GM10266 (cell line): ENCODE measurements around the gene RAB1B.

Experiments used
- DNase-seq: peaks from one replicate; pipeline ENCODE4 v3.0.0; 2012; ENCODE audit errors: extremely low spot score
- TF ChIP-seq, protein P1 (sequence below): IDR thresholded peaks from 2 replicates; pipeline ENCODE4 v1.5.1; 2012; ENCODE audit warnings: mild to moderate bottlenecking, low read depth; ENCODE audit not compliant: control insufficient read depth, insufficient read depth; ENCODE audit errors: missing control alignments

The RAB1B gene

DNA sequence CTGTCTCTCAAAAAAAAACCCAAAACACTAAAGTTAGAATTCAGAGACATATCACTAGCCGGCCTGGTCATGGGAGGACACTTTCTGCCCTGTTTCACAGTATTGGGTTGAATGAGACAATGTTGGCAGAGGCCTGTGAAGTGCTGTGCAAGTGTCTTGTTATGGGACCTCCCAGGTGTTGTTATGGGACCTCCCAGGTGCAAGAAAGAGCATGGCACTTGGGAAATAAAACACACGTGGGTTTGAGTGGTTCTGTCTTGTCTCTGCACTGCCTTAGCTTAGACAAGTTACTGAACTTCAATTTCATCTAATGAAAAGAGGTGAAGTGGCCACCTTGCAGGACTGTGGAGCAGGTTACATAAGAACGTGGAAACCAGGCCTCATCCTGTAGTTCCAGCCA is 28.9 kb upstream of the RAB1B start:
- no peak for DNase-seq

DNA sequence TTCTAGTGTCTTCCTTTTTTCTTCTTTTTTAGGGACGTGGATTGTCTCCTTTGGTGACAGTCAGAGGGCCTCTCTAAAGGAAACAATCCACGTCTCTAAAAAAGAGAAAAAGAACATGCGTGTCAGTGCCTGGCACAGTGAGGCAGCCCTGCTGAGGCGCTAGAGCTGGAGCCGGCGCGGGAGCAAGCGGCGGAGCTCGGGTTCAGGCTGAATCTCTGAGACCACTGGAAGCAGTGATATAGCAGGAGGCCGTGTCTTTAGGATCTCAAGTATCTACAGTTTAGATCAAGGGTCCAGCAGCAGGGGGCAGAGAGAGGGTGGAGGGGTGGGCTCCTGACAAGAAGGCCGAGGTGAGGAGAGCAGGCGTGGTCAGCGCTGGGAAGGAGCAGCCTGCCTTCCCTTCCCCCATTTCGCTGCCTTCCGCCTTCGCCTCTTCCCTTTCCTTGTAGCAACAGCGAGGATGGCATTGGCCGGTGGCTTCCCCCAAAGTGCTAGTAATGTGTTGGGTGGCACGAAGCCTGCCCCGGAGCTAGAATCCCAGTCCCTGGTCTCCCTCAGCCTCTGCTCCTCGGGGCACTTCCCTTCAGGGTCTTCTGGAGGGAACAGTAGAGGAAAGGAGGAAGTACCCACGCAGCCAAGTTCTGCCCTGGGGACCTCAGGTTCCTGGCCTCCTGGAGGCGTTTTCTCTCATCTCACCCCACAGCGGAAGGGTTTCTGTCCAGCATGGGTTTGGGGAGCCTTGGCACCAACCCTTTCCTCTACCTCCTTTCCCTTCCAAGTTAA is 28.2 kb upstream of the RAB1B start:
- no peak for DNase-seq
- TF ChIP-seq, protein P1, sequence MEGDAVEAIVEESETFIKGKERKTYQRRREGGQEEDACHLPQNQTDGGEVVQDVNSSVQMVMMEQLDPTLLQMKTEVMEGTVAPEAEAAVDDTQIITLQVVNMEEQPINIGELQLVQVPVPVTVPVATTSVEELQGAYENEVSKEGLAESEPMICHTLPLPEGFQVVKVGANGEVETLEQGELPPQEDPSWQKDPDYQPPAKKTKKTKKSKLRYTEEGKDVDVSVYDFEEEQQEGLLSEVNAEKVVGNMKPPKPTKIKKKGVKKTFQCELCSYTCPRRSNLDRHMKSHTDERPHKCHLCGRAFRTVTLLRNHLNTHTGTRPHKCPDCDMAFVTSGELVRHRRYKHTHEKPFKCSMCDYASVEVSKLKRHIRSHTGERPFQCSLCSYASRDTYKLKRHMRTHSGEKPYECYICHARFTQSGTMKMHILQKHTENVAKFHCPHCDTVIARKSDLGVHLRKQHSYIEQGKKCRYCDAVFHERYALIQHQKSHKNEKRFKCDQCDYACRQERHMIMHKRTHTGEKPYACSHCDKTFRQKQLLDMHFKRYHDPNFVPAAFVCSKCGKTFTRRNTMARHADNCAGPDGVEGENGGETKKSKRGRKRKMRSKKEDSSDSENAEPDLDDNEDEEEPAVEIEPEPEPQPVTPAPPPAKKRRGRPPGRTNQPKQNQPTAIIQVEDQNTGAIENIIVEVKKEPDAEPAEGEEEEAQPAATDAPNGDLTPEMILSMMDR, result no peak

More for the DNA sequence above, 28.9 kb upstream of the RAB1B start:
- TF ChIP-seq, protein P1, result no peak

DNA sequence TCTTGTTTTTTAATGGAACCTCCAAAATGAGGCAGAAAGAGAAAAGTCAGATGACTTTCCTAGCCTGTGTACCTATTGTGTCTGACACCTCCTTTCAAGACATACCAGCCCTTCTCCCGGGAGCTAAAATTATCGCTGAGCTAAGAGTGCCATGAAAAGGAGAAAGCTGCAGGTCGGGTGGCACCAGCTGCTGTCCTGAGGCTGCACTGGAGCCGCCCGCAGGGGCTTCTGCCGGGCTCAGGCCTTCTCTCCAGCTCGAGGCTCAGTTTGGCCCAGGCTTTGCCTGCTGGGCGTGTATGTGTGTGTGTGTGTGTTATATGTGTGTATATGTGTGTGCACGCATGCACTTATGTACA is 27.7 kb upstream of the RAB1B start:
- TF ChIP-seq, protein P1, result no peak
- no peak for DNase-seq

DNA sequence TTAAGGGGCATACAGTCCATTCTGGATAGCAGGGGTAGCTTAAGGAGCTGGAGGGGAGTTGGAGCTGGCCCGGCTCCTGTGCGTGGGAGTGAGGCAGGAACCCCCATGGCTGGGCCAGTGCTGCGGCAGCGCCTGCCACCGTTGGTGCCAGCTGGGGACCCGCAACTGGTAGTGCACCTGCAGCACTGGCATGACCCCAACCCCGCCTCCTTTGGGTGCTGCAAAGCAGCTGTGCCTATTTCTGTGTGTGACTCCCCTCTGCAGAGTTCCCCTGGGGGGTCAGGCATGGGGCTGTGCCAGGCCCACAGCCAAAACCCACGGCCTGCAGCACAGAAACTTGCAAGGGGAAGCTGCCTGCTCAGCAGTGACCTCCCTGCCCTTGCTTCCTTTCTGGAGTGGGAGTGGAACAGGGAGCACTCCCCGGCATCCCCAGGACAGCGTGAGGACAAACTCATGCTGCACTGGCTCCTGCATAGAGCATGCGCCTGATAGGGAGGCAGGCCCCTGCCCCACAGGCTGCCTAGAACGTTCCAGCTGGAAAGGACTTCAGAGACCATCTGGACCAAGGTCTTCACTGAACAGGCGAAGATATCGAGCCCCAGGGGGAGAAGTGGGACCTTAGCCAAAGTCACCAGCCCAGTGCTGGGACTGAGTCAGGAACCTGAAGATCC is 26.2 kb upstream of the RAB1B start:
- DNase-seq, result no peak
- TF ChIP-seq, protein P1, result no peak

DNA sequence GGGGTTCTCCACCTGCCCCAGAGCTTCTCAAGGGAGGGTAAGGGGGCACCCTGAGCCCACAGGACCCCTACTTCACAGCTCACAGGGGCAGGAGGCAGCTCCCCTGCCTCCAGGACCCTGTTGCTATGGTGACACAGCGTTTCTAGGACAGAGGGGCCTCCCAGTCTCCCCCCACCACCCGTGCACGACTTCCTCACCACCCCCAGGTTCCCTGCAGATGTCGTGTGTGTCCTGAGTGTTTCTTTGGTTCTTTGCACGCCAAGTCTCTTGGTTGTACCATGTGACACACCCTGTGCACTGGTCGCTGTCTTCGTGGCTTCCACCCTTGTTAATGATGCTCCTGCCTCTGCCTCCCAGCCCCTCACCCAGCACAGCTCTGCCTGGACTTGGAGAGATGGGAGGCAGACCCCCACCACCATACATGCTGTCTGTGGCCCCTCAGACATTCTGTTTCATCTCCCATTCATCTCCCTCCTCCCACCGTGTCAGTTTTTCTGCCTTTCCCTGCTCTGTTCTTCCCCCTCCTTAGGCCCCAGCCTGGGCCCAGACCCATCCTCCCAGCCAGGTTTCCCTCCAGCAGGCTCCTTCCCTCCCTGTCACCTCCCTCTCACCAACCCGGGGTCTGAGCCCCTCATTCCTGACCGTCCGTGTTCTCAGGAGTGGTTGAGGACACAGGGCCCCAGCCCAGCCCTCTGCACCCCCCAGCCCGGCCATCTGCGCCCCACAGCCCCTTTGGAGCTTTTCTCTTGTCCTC is 24.5 kb upstream of the RAB1B start:
- DNase-seq, result no peak
- TF ChIP-seq, protein P1, result no peak

DNA sequence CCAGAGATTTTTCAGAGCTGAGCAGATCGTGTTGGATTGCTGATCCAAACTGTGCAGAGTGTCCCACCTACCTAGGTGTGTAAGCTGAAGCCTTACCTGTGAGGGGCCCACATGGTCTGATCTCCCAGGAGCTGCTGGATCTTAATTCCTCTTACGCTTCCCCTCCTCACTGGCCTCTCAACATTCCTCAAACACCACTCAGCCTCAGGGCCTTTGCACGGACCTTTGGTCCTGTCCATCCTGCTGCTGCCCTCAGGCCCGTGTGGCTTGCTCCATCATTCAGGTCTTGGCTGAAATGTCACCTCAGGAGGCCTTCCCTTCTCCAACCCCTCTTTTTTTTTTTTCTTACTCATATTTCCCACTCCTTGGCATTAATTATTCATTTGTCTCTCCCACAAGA is 21.1 kb upstream of the RAB1B start:
- TF ChIP-seq, protein P1, result no peak
- no peak for DNase-seq
